Measurements from ENCODE around the gene DIPK1A. TPM values are rescaled to one million over a fixed set of nuclear protein-coding genes. Genes with fewer than 3 reads are reported as not detected.
"Not testable (repeated sequence)": the region's sequence is repeated elsewhere in the genome, so short reads cannot be mapped to it uniquely, and the experiment has no call there.

Gene DIPK1A
- polyA plus RNA-seq, 1 donor, result 7.7 TPM

DNA sequence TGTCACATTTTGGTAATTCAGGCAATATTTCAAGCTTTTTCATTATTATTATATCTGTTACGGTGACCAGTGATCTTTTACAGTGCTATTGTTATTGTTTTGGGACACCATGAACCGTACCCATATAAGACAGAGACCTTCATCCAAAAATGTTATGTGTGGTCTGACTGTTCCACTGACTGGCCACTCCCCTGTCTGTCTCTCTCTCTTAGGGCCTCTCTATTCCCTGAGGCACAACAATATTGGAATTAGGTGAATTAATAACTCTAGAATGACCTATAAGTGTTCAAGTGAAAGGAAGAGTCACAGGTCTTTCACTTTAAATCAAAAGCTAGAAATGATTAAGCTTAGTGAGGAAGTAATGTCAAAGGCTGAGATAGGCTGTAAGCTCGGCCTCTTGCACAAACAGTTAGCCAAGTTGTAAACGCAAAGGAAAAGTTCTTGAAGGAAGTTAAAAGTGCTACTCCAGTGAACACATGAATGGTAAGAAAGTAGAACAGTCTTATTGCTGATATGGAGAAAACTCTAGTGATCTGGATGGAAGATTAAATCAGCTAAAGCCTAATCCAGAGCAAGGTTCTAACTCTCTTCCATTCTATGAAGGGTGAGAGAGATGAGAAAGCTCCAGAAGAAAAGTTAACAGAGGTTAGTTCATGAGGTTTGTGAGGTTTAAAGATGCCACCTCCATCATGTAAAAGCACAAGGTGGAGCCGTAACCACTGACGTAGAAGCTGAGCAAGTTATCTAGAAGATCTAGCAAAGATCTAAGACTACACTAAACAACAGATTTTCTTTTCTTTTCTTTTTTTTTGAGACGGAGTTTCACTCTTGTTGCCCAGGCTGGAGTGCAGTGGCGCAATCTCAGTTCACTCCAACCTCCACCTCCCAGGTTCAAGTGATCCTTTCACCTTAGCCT, 19.7 kb upstream of the DIPK1A start:
- no peak for DNase-seq

DNA sequence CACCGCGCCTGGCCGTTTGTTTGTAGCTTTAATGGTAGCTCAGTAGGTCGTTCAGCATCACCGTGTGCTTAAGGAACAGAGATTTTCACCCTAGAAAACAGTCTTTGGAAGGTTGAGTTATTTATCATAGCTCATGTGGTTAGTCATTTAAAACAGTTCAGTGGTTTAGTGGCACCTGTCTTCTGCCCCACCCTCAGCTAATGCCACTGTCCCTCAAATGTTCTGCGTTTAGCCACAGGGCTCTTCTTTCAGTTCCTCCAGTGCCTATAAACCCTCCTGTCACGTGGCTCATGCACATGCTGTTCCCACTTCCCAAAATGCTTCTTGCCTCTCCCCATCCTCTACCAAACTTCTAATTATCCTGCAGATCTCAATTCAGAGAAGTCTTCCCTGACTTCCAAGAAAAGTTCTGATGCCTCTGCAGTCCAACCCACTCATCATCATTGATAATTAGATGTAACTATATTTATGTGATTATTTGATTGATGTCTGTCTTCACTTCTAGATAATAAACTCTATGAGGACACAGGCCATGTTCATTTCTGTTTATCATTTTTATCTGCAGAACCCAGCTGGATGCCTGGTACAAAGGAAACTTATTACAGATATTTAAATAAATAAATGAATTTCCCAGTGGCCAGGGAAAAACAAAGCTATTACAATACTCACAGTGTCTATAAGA, 14.4 kb upstream of the DIPK1A start:
- DNase-seq, result no peak

DNA sequence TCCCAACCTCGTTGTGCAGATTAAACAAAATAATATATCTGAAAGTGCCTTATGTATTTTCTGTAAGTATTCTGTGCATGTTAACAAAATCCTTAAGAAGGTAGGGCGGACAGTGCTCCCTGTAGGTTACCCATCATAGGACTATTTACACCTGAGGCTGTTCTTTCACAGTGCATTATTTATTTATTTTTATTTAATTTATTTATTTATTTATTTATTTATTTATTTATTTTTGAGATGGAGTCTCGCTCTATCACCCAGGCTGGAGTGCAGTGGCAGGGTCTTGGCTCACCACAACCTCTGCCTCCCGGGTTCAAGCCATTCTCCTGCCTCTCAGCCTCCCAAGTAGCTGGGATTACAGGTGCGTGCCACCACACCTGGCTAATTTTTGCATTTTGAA, 12.8 kb upstream of the DIPK1A start:
- not testable (repeated sequence) for DNase-seq

DNA sequence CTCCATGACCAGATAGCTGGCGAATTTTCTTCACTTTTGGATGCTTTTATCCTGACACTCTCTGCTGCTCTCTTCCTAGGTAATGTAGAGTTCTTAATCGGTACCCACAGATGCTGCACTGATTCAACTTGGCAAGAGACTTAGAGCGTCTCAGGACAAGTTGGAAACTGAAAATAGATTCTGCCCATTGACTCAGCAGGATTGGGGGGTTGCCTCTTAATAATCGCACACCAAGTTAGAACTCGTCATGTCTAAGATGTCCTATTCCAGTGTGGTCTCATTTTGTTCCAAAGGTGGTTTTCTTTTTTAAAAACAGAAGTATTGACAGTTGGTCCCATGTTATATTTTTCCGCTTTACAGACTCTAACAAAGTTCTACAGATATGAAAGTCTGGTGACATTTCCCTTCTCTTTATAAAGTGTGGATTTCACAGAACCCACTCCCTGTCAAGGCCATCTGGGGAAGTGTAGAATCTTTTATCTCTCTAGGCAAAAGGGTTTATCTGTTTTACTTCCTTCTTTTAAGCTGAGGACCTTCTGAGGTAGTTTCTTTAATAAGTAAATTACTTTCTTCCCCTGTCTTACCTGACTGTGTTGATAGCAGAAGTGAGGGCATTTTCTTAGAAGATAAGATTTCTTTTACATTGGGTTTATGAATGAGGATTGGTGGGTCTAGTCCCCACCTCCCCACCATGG, 12.1 kb upstream of the DIPK1A start:
- DNase-seq, result no peak

DNA sequence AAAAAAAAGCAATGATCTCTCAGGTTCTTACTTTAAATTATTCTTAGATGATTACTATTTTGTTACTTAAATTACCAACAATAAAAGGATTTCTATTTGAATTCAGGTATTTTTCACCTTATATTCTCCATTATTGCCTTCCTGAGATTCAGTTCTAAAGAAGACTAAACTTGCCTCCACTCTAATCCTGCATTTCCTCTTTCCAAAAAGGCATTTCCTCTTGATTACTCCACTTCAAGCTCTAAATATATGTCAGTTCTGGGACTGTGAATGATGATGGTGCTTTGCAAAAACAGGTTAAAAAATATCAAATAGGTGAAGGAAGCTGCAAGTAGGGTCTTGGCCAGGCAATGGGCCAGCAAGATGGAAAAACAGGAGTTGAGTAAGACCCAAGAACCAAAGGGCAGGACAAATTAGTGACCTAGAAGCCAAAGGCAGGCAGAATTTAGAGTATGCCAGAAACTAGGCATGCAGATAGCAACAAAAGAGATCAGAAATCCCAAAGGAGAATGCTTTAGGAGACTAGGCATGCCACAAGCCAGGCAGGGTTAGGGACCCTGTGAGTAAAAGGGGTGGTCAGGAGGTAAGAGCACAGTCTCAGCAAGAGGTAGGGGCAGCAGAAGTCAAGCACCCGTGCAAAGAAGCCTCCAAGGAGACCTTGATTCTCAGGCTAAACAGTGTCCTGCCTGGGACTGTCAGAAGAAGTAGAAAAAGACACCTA, 11.3 kb upstream of the DIPK1A start:
- no peak for DNase-seq

DNA sequence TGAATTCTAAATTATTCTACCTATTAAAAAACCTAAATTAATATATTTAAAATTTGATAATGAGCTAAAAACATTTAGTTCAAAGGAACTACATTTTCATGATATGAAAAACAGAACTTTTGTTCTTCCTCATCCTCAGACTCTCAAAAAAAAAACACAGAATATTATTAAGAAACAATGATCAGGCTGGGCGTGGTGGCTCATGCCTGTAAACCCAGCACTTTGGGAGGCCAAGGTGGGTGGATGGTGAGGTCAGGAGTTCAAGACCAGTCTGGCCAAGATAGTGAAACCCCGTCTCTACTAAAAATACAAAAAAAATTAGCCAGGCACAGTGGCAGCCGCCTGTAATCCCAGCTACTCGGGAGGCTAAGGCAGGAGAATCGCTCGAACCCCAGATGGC, 10.7 kb upstream of the DIPK1A start:
- DNase-seq, result not testable (repeated sequence)

DNA sequence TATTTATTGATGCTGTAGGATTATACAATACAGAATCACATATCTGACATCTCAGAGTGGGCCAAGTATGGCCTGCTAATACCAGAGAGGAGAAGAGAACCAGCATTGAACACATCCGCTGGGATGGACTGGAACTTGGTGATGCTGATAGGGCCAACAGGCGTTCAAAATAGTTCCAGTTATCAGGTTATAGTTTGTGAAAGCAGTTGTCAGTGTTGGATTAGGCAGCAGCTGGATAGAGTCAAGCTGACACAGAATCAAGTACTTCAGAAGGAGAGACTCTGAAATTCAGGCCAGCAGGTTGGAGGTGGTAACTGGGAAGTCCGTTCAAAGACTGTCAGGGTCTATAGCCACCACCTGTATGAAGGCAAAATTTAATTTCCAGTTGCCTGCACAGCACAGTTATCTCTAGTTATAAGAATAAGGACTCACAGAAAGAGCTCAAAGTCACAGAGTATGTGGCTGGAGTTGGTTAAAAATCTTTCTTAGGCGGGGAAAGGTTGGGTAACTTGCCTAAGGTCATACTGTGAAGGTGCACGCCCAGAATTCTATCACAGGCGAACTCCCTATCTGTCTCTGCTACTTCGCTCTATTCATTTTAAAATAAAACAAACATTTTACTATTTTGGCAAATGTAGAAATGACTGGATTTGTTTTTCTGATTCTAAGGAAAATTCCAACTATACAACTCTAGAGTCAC, 9.9 kb upstream of the DIPK1A start:
- no peak for DNase-seq

DNA sequence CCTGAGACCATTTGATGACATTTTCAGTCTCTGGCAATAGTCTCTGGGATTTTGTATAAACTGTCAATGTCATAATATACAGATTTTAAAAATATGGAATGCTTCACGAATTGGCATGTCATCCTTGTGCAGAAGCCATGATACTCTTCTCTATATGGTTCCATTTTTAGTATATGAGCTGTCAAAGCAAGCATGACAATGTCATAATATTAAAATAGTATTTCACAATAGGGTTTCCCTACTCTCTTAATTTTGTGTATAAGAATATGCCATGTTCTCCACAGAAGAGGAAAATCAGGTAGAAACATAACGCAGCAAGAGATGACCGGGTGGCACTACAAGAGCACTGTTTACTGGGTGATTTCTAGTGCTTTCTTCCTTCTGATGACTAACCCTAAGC, 8.3 kb upstream of the DIPK1A start:
- DNase-seq, result no peak

DNA sequence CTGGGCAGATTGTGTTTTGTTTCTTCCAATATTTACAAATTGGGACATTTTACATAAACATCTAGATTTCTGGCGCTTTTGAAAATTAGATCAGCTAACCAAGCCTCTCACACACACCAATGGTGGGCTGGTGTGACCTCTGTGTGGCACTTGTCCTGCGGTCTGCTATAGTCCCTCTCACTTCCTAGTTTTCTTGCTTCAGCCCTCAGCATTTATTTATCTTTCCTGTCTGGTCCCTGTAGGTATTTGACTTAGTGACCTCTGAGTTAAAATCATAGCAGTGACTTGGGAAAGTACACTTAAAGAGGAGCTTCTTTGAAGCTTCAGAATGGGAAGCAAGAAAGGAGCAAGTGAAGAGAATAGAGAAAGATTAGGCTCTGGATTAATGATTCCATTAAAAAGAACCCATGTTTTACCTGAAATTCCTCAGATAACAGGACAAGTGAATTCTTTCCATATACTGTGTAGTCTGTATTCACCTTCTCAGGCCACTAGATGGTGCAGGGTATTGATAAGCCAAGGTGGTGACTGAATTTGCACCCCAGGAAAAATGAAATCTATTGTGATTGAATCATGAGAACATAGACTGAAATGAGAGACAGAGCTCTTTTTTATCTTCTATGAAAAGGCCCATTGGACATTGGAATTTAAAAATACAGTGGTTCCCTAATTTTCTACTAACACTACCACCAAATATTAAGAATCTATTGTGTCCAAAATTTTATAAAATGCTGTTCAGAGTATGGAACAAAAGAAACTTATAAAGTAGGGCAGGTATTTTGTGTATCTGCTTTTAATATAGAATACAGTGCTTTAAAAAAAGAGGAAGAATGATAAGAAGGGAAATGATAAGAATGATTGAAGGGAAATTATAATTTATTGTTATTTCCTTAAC, 7.1 kb upstream of the DIPK1A start:
- DNase-seq, result no peak

DNA sequence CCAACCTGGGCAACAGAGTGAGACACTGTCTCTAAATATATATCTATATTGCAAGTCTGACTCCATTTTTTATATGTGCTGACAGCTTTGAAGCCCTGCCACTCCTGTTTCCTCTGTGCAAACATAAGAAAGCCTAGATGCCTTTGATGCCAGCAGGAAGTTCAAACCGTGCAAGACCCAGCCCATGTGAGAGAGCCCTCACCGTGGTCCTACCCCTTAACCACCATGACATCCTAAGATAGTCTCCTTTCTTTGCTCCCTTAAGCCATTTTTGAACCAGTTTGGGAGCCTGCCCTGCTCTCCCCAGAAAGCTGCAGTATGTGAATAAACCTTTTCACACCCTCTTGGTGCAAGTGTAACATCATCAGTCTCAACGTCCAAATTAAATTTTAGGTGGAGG, 3.7 kb upstream of the DIPK1A start:
- no peak for DNase-seq

DNA sequence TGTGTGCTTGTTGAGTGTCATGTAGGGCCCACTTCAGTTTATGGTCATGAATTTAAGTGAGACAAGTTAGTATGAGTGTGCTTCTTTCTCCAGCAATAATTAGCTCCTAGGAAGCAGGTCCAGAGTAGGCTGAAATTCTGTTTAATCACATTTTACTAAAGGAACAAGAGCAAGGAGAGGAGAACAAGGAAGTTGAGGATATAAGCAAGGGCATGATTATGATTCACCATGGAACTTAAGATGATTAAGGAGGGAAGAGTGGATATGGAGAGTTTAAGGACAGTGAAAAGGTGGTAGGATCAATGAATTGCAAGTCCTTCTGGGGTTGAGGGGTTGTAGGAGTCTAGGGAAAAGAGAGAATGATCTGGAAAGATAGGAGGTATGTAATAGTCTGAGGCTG, 3.1 kb upstream of the DIPK1A start:
- DNase-seq, result no peak

DNA sequence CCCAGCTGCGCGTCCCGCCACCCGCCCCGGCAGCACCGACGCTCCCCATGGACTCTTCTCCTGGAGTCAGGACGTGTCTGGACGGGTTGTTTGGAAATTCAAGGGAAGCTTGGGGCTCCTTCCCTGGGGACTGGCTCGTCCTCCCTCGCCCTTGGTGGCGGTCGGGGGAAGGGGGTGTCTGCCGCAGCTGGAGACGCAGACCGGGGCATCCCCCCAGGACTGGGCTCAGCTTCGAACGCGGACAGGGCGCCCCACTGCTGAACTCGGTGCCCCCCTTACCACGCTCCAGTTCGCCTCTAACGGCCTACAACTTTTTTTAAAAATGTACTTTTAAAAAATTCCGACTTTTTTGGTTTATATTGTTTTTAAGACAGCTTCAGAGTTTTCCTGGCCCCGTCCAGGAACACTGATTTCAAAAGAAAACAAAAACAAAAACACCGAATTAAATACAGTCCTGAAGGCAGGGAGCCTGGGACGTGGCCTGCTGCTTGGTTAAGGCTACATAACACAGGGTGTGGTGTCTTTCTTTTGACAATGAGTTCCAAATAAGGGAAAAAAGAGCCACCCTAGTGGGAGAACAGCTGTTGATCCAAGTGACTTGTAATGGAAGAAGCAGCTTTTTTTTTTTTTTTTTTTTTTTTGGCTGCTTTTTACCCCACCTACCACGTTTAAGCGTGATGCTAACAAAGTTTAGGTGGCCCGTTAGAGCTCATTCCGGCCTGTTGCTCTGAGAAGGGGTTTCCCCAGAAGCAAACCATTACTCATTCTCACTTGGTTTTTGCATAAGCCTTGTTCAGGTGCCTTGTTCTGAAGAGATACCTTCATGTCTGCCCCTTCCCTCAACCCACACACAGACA, 862 bp upstream of the DIPK1A start:
- DNase-seq, result peak; percentile 58

DNA sequence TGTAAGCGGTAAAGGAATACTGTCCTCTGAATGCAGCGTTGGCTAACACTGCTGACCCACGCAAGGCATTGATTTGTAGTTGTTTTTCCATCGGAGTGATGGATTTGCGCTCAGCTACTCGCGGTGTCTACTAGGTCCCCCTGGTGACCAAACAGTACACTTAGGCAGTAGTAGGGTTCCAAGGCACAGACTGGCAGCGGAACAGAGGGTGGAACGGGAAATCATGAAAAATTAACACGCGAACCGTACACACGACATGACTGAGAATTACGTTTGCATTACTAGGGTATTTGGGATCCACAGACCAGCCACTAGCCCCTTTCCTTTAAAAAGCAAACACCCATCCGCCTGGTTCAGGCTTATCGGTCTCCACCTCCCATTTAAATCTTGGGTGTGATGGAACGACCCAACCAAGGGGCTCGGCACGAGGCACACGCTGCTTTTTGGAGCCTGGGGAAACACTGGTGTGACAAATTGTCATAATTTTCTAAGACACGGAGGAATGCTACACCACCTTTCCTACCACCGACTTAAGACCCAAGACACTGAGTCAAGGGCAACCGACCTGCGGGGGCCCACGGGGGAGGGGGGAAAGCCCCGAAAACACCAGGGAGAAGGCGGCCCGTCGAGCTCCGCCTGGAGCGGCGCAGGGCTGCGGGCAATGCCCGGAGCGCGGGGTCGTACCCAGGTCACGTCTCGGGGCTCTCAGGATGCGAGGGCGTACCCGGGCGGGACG, 699 bp downstream of the DIPK1A start:
- DNase-seq, result peak; percentile 74

DNA sequence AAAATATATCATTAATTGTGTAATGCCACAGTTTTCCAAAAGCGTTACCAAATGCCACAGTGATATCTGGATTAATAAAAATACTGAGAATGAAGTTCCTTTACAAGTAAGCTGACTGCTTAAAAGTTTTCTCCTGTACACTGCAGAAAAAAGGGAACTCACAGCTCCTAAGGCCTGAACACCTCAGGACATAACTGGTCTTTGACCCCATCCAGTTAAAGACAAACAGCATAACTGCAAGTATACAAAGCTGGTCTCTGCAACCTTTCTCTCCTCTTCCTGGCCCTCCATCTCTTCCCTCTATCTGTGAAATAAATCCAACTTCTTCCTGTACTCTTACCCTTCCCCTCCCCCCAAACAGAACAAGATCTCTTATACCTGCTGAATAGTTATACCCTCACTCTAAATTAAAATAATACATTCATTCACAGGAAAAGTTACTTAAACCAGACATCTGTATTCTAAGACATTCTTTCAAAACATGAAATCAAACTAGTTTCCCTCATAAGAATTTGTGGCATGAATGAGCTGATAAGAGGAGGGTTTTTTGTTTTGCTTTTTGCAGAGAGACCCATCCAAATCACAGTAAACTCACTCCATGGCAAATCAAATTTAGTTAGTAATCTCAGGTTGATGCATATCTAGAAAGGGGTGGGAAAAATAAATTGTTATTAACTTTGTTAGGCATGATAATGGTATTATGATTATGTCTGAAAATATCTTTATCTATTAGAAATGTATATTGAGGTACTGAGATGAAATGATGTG, 2.9 kb downstream of the DIPK1A start:
- no peak for DNase-seq

DNA sequence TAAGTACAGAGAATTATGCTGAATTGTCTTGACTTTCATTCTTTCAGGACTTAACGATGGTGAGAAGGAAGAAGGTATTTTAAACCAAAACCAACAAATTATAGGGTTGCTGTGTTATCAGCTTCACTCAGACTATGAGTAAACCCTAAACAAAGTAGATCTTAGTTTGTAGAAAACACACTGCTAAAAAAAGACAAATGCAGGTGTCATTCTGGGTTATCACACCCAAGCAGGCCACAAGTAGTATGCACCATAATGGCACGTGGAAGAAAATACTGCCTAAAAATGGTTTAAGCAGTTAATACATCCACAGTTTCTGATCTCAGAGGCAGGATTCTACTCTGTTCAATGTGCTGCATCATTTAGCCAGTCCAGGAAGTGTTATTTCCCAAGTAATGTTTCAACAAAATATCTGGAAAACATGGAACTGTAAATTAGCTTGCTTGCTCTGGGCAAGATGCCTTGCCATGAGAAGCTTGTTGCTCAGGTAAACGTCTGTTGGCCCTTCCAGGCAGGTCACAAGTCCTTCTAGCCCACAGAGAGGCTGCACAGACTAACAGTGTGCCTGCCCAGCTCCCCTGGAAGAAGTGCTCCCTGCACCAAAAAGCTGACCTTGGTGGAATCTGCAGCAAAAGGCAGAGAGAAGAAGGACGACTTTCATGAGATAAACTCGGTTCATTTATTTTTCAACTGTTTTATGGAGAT, 4.1 kb downstream of the DIPK1A start:
- no peak for DNase-seq

DNA sequence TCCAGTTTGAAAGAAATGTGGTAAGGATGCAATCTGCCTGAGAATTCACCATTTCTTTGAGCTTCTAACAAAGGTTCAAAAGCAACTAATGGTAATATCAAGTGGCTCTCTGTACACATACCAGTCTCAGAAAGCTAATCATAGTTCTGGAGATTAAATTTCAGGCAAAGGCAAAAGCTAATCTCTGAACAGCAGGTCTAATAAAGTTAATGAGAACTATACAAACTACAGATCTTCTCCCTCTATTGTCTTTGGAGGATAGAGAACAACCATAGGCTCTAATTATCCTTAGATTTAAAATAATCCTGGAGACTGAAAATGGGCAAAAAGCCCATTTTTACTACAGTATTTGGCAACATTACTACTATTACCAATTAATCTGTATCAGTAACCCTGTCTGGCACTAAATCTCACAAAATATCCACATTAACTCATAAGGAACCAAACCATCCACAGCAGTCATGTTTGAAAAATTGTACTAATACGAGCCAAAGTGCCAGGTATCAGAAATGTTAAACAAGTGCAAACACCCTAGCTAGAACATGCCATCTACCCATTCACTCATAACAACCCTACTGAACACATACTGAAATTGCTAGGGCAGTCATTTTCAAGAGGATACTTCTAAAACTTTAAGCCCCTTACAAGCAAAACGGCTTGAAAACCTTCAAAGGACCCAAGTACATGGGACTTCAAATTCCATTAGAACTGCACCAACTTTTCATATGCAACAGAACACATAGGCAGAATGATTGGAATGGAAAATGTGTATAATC, 4.8 kb downstream of the DIPK1A start:
- DNase-seq, result no peak

DNA sequence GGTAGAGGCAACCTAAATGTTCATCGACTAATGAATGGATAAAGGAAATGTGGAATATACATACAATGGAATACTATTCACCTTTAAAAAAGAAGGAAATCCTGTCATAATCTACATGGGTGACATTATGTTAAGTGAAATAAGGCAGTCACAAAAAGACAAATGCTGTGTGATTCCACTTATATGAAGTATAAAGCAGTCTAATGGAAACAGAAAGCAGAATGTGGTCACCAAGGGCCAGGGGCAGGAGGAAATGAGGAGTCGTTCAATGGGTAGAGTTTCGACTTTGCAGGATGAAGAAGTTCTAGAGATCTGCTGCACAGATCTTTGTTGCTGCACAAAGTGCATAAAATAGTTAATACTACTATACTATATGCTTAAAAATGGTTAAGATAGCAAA, 7.8 kb downstream of the DIPK1A start:
- DNase-seq, result no peak
